CD4-positive, alpha-beta T cell treated with Interferon alpha-2 for 1 hour (primary cell): ENCODE data around the gene NFE2L3.
"Not testable (repeated sequence)": the region's sequence is repeated elsewhere in the genome, so short reads cannot be mapped to it uniquely, and the experiment has no call there.

Experiments
- DNase-seq, 2 donors: peaks; one replicate each; pipeline ENCODE4 v3.0.0-alpha.2; 2020 to 2022

Gene NFE2L3

GRCh38 chr7:26151953-26152781 lies at the start of gene NFE2L3:
Gene NFE2L3 (plus strand): TSS chr7:26152198. CDS start chr7:26152499, 301 bp downstream.
- peak; percentile 85 to 90 for DNase-seq

- DNase-seq = no peak
Measured at GRCh38 chr7:26103596-26103995, 48.4 kb upstream of the NFE2L3 start.

- DNase-seq = no peak
Measured at GRCh38 chr7:26105236-26105635, 46.8 kb upstream of the NFE2L3 start.

- no peak for DNase-seq
Measured at GRCh38 chr7:26105931-26106330, 46.1 kb upstream of the NFE2L3 start.

- DNase-seq = peak in 1 of 2 donors; percentile 20
Measured at GRCh38 chr7:26112203-26112740, 39.7 kb upstream of the NFE2L3 start.

- no peak for DNase-seq
Measured at GRCh38 chr7:26115650-26116049, 36.3 kb upstream of the NFE2L3 start.

- no peak for DNase-seq
Measured at GRCh38 chr7:26117142-26117807, 34.7 kb upstream of the NFE2L3 start.

GRCh38 chr7:26117970-26118369 lies 34.0 kb upstream of the NFE2L3 start:
- no peak for DNase-seq

GRCh38 chr7:26122745-26123144 lies 29.3 kb upstream of the NFE2L3 start:
- no peak for DNase-seq

GRCh38 chr7:26124775-26125174 lies 27.2 kb upstream of the NFE2L3 start:
- not testable (repeated sequence) for DNase-seq

GRCh38 chr7:26127411-26127810 lies 24.6 kb upstream of the NFE2L3 start:
- DNase-seq = no peak

- DNase-seq = no peak
Measured at GRCh38 chr7:26131056-26131589, 20.9 kb upstream of the NFE2L3 start.

GRCh38 chr7:26135076-26135475 lies 16.9 kb upstream of the NFE2L3 start:
- no peak for DNase-seq

- DNase-seq = no peak
Measured at GRCh38 chr7:26135551-26135950, 16.4 kb upstream of the NFE2L3 start.

GRCh38 chr7:26136831-26137230 lies 15.2 kb upstream of the NFE2L3 start:
- DNase-seq = no peak

- DNase-seq = no peak
Measured at GRCh38 chr7:26140380-26140779, 11.6 kb upstream of the NFE2L3 start.

GRCh38 chr7:26141077-26141476 lies 10.9 kb upstream of the NFE2L3 start:
- no peak for DNase-seq

GRCh38 chr7:26143298-26144048 lies 8.5 kb upstream of the NFE2L3 start:
- no peak for DNase-seq

- DNase-seq = no peak
Measured at GRCh38 chr7:26144184-26145080, 7.6 kb upstream of the NFE2L3 start.

- DNase-seq = no peak
Measured at GRCh38 chr7:26145238-26145637, 6.8 kb upstream of the NFE2L3 start.

- DNase-seq = no peak
Measured at GRCh38 chr7:26147030-26147429, 5.0 kb upstream of the NFE2L3 start.
